Stimulated activated CD4-positive, alpha-beta T cell treated with anti-CD3 and anti-CD28 coated beads, Interleukin-1b, Interleukin-23, amount 100 ng/mL, for 4 hours (primary cell): ENCODE results near the gene DOHH.

Experiments used
- DNase-seq, 2 donors: peaks; one replicate each; pipeline ENCODE4 v3.0.0-alpha.2; 2020; ENCODE audit warnings: low read depth in 2 of 2

The DOHH gene

DNA sequence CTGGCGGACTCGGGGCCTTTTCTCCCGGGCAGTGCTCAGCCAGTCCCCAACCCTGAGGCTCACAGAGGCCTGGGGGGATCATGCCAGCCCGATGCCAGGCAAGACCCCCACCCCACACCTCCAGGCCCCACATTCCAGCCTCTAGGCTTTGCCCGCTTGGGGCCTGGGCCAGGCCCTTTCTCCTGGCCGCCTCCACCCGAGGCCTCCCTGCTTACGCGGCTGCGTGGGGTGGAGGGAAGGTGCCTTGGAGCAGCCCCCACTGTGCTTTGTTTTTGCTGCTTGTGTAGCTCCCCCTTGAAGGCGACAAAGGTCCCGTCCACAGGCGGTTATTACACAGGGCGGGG is 58.5 kb downstream of the DOHH start:
- no peak for DNase-seq

DNA sequence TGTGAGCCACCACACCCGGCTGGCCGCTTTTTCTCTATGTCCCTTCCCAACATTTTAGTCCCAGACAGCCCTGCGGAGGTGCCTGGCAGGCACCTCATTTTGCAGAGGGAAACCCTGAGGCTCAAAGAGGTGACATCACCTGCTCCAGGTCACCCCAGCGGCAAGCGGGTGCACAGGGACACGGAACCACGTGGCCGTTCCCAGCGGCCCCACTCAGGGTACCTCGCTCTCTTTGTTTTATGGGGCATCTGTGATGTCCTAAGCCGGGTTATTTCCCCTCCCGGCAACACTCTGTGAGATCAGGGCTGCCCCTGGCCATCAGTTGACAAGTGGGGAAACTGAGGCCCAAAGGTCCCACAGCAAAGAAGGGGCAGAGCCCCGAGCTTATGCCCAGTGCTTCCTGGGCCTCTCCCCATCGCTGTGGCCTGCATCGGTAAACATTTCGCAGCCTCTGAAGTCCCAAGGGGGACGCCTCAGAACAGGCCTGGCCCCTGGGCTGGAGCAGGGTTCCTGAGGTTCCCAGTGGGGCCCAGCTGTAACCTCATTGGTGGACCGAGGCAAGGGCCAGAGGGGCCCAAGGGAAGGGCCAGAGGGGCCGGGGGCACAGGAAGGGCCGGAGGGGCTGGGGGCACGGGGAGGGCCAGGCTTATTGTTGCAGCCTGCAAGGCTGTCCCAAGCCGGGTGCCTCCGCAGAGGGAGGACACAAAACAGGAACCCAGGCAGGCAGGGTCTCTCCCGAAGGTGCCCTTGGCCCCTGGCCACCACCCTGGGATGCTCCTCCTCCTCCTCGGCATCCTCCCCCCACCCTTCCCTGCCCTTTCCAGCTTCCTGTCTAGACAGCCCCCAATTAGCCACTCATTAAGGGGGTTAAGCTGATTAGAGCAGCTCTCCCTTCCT is 59.1 kb downstream of the DOHH start:
- no peak for DNase-seq
